HG03565 (cell line): ENCODE results near the gene SNTA1.
"Not testable (repeated sequence)": the region's sequence is repeated elsewhere in the genome, so short reads cannot be mapped to it uniquely, and the experiment has no call there.

Source experiments
- ATAC-seq: cut with Tn5 transposase; IDR thresholded peaks from one replicate; pipeline ENCODE4 v1.9.1; 2021; ENCODE audit warnings: mild to moderate bottlenecking, moderate library complexity; ENCODE audit not compliant: unreplicated experiment

The SNTA1 gene

DNA sequence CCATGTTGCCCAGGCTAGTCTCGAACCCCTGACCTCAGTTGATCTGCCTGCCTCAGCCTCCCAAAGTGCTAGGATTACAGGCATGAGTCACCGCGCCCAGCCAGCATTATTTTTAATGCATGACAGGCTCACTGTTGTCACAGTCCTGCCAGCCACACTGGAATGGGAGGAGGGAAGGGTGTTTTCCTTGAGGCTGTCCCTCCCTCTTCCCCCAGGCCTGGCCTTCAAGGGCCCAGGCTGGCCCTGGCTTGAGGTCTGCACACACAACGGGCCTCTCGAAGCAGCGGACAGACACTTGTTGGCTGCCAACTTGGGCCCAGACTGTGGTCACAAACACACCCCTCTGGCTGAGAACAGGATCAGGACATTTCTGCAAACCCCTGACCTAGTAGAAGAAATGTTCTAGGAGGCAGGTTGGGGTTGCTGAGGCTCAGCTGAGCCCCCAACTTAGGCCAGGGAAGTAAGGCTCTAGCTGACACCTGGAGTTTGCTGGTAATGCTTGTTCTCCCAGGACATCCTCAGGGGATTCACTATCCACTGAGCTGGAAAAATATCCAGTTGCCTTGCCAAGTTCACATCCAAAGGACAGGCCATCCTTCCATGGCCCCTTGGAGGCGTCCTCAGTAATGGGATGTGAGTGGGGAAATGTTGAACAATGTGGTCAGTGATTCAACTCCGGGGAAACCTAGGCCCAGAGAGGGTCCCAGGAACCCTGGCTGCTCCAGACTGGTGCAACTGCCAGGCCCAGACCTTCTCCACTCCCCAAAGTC, 9.9 kb downstream of the SNTA1 start:
- ATAC-seq: no peak

DNA sequence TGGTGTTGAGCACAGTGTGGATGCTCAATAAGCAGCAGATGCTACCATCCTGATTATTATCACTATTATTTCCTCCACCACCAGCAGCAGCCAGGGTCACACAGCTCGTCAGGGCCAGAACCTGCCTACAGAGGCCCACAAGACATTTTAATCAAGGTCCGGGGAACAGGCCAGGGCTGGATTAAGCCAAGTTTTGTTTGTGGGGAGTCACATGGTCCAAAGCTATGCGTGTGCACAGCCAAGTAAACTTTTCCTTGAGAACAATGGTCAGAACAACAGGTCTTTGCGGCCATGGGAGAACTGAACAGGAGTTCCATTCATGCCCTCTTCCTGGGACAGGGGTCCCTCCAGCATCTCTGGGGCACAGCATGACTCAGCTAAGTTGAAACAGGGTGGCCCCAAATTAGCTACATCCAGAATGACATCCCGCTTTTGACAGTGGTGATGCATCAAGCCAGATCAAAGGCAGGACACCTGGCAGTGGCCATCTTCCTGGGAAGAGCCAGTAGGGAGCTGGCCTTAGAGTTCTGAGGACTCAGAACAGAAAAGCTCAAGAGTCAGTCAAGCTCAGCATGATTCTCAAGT, 11.7 kb downstream of the SNTA1 start:
- ATAC-seq: no peak

DNA sequence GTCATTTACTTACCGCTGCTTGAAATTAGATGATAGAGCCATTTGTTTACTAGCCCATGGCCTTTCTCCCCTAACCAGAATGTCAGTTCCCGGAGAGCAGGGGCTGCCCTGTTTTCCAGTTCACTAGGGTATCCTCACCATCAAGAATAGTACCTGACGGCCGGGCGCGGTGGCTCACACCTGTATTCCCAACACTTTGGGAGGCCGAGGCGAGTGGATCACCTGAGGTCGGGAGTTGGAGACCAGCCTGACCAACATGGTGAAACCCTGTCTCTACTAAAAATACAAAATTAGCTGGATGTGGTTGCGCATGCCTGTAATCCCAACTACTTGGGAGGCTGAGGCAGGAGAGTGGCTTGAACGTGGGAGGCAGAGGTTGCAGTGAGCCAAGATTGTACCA, 19.7 kb downstream of the SNTA1 start:
- ATAC-seq: not testable (repeated sequence)

DNA sequence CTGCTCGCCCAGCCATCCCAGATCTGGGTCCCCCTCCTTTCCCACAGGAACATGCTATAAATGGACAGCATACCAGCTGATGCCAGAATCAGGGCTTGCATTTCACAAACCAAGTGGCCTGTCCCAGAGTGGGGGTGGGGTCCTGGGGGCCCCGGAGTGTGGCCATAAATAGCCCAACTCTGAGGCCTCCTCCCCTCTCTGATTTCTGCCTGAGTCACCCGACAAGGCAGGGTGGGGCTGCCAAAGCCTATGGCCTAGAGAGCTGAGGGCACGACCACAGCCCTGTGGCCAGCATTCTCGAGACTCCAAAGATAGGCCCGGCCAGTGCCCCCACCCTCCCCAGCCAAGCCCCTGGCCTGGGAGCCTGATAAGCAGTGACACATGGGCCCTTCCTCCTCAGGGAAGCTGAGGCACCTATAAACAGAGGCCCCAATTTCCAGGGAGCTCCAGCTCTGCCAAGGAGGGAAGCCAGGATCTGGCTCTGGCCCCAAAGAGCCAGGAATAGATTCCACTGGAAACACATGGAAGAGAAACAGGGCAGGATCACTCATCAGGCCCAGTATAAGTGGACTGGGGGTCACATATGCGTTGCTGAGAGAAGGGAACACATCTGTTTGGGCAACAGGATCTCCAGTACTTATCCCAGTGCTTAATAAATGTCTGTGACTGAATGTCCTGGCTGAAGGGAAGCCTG, 20.3 kb downstream of the SNTA1 start:
- no peak for ATAC-seq

DNA sequence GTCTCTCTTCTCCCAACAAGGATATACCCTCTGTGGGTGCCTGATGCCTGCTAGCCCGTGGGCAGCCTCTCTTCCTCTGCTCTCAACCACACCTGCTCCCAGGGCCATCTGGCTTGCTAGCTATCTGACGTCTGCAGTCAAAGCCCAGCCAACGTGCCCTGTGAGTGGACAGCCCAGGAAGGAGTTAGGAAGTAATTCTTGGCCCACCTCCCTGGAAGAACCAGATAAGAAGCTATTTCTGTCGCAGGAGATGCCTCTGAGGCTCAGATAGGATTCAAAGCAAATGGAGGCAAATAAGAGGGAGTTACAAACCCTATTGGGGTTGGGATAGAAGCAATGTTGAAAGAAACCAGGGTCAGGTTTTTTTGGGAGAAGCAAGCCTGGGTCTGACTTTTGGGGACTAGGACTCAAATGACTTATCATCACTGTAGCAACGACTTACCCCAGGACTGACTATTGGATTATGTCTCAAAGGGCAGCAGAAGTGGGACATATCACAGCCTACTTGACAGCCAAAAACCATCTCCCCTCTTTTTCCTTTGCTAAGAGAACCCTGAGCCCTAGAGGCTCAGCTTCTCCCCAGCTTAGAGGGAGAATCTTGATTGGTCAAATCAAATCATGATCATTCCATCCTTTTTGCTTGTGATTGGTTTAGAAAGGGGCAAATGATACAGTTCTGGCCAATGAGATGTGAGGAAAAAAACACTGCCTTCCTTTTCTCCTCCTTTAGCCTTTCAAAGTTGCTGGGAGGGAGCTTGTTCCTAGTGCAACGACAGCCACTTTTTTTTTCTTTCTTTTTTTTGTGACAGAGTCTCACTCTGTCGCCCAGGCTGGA, 24.2 kb downstream of the SNTA1 start:
- ATAC-seq: no peak

DNA sequence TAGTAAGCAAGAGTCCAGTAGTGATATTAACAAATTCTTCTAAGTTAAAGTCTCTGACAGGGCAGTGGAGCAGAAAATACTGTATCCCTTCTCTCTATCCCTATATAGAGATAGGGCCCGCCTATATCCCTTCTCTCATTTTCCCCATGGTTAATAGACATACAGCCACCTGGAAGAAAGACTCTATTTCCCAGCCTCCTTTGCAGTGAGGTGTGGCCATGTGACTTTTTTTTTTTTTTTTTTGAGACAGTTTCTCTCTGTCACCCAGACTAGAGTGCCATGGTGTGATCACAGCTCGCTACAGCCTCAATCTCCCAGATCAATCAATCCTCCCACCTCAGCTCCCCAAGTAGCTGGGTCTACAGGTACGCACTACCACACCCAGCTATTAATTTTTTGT, 25.5 kb downstream of the SNTA1 start:
- ATAC-seq: no peak

DNA sequence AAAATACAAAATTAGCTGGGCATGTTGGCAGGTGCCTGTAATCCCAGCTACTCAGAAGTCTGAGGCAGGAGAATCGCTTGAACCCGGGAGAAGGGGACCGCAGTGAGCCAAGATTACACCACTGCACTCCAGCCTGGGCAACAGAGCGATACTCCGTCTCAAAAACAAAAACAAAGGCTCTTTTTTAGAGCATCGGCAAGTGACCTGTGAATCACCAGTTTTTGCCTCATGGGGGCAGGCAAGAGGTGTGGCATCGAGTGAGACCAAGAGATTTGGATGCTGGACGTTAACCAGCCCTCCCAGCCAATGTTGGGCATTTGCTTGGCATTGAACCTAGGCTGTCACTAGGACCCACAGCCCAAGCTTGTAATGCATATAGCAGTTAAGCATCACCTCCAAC, 27.6 kb downstream of the SNTA1 start:
- no peak for ATAC-seq

DNA sequence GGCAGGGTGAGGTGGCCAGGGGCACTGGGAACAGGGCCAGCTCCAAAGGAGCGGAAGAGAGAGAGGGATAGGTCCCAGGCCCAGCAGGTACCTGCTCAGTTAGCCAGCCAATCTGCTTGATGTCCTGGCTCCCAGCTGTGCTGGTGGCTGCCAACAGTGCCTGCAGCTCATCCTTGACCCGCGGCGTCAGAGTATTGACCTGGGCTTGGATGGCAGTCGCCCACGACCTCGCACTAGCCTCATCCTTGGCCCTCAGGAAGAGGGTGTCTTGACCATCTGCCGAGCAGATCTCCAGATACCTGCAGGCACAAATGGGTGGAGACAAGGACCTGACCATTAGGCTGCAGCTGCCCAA, 31.1 kb downstream of the SNTA1 start:
- no peak for ATAC-seq

DNA sequence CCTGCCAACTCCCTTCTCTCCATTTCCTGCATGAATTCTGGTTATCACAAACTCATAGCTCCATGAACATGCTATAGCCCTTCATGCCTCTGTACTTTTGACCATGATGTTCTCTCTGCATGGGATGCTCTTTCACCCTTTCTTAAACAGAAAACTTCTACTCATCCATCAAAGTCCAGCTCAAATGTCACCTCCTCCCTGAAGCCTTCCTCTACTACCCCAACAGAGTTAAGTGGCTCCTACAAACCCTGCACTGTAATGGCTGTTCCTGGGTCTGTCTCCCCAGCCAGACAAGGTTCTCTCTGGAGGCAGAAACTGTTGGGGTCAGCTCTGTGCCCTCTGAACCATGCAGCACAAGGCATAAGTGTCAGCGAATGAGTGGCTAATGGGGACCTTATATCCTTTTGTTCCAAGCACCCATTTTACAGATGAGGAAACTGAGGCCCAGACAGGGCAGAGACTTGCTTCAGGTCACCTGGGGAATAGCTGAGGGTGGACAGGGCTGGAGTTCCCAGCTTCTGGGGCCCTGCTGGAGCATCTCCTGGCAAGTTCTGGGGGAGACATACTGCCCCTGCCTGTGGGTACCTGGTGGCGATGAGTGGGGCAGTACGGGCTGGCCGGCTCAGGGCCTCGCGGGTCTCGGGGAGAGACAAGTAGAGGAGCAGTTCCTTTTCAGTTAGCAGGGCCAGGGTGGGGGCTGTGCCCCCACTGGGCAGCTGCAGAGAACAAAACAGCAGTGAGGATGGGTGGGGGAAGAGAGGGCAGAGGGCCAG, 31.7 kb downstream of the SNTA1 start:
- ATAC-seq: no peak

DNA sequence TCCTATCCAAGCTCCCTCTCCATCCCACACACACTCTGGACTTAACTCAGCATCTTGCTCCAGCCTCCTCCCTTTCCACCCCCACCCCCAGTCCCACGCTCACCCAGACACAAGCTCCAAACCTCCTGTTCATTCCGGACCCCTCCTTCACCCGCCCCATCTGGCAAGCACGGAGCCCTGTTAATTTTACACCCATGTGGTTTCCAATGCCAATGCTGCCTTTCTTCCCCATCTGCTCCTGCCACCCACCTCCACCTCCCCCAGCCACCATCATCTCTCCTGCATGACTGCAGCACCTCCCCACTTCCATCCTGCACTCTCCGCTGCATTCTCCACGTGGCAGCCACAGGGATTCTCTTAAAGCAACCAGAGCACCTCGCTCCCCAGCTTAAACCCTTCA, 32.3 kb downstream of the SNTA1 start:
- ATAC-seq: no peak

DNA sequence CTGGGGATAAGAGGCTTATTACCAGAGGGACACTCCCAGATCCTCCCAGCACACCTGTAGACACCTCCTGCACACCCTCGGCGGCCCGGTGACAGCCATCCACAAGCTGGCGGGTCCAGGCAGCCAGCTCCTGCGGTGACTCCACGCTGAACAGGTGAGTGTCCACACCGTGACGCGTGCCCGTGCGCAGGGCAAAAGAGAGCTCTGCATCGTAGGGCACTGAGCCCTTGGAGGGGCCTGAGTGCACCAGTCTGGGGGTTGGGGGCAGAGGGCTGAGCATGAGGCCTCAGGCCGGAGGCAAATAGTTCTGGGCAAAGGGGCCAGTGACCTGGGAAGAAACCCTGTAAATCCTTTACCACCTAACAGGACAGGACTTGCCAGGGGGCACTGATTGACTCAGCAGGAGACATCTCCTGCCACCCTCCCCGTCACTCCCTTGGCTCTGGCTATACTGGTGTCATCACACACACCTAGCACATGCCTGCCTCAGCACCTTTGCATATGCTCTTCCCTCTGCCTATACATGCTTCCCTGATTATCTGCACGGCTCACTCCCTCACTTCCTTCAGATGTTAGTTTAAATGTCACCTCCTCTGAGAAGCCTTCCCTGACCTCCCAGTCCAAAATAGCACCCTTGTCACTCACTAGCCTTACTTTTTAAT, 33.4 kb downstream of the SNTA1 start:
- ATAC-seq: no peak

DNA sequence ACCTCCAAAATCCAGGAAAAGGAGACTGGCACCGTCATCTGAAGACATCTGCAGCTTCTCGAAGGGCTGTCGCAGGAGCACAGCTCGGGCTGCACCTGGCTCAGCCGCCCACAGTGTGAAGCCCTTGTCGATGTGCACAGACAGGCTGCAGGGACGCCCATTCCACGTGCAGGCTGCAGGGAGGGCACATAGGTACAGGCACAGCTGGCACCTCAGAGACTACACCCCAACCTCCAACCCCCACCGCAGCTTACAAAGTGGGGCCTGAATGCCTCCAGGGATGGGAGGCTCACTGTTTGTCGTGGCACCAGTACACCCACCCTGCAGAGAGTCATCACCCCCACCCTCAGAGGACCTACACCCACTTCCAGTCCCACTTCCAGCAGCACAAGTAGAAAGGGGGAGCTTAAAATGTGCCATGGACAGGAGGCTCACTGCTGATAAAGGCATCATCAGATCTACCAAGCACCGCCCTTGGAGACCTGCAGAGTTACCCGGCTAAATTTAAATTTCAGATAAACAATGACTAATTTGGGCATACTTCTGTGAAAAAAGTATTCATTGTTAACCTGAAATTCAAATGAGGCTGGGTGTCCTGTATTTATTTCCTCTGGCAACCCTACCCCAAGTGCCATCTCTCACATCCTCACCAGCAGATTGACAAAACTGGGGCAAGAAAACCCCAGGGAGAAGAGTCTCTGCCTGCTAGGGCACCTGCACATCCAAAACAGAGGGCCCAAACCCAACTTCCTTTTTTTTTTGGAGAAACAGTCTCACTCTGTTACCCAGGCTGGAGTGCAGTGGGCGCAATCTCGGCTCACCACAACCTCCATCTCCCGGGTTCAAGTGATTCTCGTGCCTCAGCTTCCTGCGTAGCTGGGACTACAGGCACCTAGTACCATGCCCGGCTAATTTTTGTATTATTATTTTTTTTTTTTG, 34.6 kb downstream of the SNTA1 start:
- ATAC-seq: no peak

DNA sequence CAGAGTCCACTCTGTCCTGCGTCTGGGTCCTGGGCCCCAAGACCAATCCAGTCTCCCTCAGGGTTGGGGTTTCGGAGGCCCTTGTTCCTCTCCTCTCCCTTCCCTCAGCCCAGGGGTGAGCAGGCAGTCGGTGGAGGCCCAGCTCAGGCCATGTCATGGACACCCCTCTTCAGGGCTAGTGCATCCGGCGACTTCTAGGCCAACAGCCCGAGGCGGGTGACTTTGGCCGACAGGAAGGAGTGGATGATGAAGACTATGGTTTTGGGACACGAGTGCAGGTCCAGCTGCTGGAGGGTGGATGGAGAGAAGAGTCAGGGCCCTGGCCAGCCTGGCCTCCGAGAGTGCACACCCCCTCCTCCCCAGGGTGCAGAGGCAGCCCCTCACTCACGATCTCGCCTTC, 35.2 kb downstream of the SNTA1 start:
- no peak for ATAC-seq

DNA sequence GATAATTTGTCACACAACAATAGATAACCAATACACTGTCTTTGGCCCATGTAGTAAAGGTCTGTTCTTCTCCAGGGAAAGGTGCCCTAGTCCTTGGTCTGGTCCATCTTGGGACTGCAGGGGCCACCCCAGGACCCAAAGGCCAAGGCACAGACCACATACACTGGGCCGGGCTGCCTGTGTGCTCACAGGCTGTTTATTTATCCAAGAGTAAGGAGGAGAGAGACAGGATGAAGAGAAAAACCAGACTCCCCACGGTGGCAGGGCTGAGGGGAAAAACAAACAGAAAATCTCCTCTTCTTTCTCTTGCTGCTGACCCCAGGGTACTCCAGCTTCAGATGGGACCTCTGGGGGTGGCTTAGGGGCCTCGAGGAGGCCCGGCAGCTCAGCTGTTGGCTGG, 35.8 kb downstream of the SNTA1 start:
- ATAC-seq: no peak

DNA sequence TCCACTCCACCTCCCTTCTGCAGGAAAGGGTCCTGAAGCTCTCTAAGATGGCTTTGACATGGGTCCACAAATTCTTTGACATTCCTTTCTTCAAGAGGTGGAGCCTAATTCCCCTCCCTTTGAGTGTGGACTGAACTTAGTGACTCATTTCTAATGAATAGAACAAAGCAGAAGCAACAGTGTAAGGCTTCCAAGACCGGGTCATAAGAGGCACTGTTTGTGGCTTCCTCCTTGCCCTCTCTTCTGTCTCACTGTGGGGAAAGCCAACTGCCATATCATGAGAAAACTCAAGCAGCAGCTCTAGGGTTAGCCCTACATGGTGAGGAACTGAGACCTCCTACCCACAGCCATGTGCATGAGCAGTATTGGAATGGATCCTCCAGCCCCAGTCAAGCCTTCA, 36.3 kb downstream of the SNTA1 start:
- ATAC-seq: no peak

DNA sequence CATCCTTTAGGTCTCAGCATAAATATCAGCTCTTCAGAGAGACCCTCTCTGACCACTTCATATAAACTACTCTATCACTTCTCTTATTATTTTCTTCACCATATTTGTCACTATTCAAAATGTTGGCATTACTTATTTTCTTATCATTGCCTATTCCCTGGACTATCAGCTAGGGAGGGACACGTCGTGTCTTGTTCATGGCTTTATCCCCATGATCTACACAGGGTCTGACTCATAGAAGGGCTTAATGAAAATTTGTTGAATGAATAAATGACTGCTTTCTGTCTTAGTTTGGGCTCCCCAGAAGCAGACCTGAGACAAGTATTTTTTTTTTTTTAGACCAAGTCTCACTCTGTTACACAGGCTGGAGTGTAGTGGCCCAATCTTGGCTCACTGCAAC, 39.3 kb downstream of the SNTA1 start:
- ATAC-seq: no peak

DNA sequence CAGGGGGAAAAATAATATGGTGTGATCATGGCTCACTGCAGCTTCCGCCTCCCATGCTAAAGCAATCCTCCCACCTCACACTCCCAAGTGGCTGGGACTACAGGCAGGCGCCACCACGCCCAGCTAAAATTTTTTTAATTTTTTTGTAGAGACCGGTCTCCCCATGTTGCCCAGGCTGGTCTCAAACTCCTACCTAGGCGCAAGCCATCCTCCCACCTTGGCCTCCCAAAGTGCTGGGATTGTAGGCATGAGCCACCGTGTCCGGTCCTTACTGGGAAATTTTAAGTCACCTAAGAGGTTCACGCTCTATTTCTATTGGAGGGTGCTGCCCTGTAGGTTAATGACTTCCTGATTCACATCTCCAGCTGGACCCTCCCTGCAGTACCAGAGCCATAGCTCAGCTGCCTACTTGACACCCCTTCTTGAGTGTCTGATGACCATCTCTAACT, 41.6 kb downstream of the SNTA1 start:
- ATAC-seq: no peak

DNA sequence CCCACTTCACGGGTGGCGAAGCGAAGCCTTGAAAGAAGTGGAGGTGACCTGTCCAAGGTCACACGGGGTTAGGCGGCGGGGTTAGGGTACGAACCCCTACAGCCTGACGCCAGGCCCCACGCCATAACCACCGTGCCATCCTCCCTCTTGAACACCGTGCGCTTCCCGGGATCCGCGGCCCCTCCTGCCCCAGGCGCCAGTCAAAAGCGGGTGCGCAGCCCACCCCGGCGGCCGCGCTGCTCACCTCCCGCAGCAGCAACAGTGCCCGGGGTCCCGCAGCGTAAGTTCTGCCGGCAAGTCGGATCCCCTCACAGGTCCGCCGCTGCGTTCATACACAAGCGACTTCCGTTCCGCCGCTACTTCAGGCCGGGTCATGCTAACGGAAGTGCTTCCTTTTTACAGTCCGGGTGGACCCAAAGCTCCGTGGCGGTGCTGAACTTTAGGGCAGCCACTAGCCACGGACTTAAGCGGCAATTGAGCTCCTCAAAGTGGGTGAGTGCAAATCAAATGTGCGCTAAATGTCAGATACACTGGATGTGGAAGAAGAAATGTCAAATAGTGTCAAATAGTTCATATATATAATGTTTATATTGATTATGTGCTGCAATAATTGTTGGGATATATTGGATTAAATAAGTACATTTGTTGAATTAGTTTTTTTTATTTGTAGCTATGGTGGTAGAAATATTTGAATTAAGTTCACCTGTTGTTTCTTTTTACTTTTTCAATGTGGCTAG, 42.2 kb downstream of the SNTA1 start, which contains the start of gene CDK5RAP1:
TSS of gene CDK5RAP1 (minus strand) at position 336 of the 737 bp plus-strand sequence. CDS start 4,455 bp downstream, outside the sequence.
- peak; percentile 84 for ATAC-seq
